IPS-18a (cell line): ENCODE data around the gene HIVEP3.

Experiments used
- H3K27ac ChIP-seq: one replicate; pipeline ENCODE4 v1.5.1; 2013; ENCODE audit warnings: low read length
- H3K27me3 ChIP-seq: one replicate; pipeline ENCODE4 v1.6.1; 2013; ENCODE audit warnings: mild to moderate bottlenecking, low read length; ENCODE audit not compliant: control insufficient read depth, insufficient read depth
- H3K36me3 ChIP-seq: one replicate; pipeline ENCODE4 v1.6.1; 2013; ENCODE audit warnings: low read depth, low read length; ENCODE audit not compliant: control insufficient read depth
- H3K4me1 ChIP-seq: one replicate; pipeline ENCODE4 v1.6.1; 2013; ENCODE audit warnings: low read depth, low read length; ENCODE audit not compliant: control insufficient read depth
- H3K4me3 ChIP-seq: one replicate; pipeline ENCODE4 v1.5.1; 2013; ENCODE audit warnings: low read length
- H3K9ac ChIP-seq: one replicate; pipeline ENCODE4 v1.6.1; 2013; ENCODE audit warnings: mild to moderate bottlenecking, low read length, moderate library complexity
- H3K9me3 ChIP-seq: one replicate; pipeline ENCODE4 v1.6.1; 2013; ENCODE audit warnings: low read depth, low read length; ENCODE audit not compliant: control insufficient read depth

HIVEP3 gene

GRCh38 chr1:41689558-41689981 is 229.2 kb downstream of the HIVEP3 start:
- Histone ChIP-seq H3K9ac (no peak overlapping the region), H3K4me3 (no peak overlapping the region), H3K4me1 (no peaks in the 10 kb centered on the region), H3K9me3 (no peaks in the 10 kb centered on the region), H3K27me3 (no peaks in the 10 kb centered on the region), H3K27ac (no peak overlapping the region), H3K36me3 (no peaks in the 10 kb centered on the region)

- H3K4me3 ChIP-seq: no peak overlapping the region
- no peaks in the 10 kb centered on the region for H3K36me3 ChIP-seq
- H3K9me3 ChIP-seq: no peaks in the 10 kb centered on the region
- H3K27me3 ChIP-seq: no peaks in the 10 kb centered on the region
- no peaks in the 10 kb centered on the region for H3K4me1 ChIP-seq
- H3K9ac ChIP-seq: no peak overlapping the region
- H3K27ac ChIP-seq: no peak overlapping the region
These were observed 229.6 kb downstream of the HIVEP3 start for GRCh38 chr1:41689139-41689538.

GRCh38 chr1:41687007-41687406 is 231.7 kb downstream of the HIVEP3 start:
- Histone ChIP-seq H3K4me3 (no peak overlapping the region), H3K4me1 (no peaks in the 10 kb centered on the region), H3K36me3 (no peaks in the 10 kb centered on the region), H3K9me3 (no peaks in the 10 kb centered on the region), H3K27ac (no peak overlapping the region), H3K27me3 (no peaks in the 10 kb centered on the region), H3K9ac (no peak overlapping the region)

- Histone ChIP-seq H3K4me3 (no peak overlapping the region), H3K27me3 (no peaks in the 10 kb centered on the region), H3K9me3 (no peaks in the 10 kb centered on the region), H3K36me3 (no peaks in the 10 kb centered on the region), H3K4me1 (no peaks in the 10 kb centered on the region), H3K9ac (no peak overlapping the region), H3K27ac (no peak overlapping the region)
These were observed 234.8 kb downstream of the HIVEP3 start for GRCh38 chr1:41683681-41684500.

GRCh38 chr1:41682845-41683625 is 235.7 kb downstream of the HIVEP3 start:
- Histone ChIP-seq H3K9ac (no peak overlapping the region), H3K27ac (no peak overlapping the region), H3K9me3 (no peaks in the 10 kb centered on the region), H3K27me3 (no peaks in the 10 kb centered on the region), H3K4me3 (no peak overlapping the region), H3K4me1 (no peaks in the 10 kb centered on the region), H3K36me3 (no peaks in the 10 kb centered on the region)

- Histone ChIP-seq H3K4me3 (no peak overlapping the region), H3K9me3 (no peaks in the 10 kb centered on the region), H3K36me3 (no peaks in the 10 kb centered on the region), H3K27ac (no peak overlapping the region), H3K27me3 (no peaks in the 10 kb centered on the region), H3K4me1 (no peaks in the 10 kb centered on the region), H3K9ac (no peak overlapping the region)
These were observed 236.6 kb downstream of the HIVEP3 start for GRCh38 chr1:41682149-41682548.

- H3K27ac ChIP-seq: no peak overlapping the region
- H3K4me3 ChIP-seq: no peak overlapping the region
- no peak overlapping the region for H3K9ac ChIP-seq
- H3K36me3 ChIP-seq: no peaks in the 10 kb centered on the region
- H3K9me3 ChIP-seq: no peaks in the 10 kb centered on the region
- no peaks in the 10 kb centered on the region for H3K4me1 ChIP-seq
- H3K27me3 ChIP-seq: no peaks in the 10 kb centered on the region
These were observed 237.2 kb downstream of the HIVEP3 start for GRCh38 chr1:41681331-41682098.

GRCh38 chr1:41679994-41680393 is 238.7 kb downstream of the HIVEP3 start:
- Histone ChIP-seq H3K27ac (no peak overlapping the region), H3K4me1 (no peaks in the 10 kb centered on the region), H3K27me3 (no peaks in the 10 kb centered on the region), H3K9ac (no peak overlapping the region), H3K9me3 (no peaks in the 10 kb centered on the region), H3K36me3 (no peaks in the 10 kb centered on the region), H3K4me3 (no peak overlapping the region)

- no peak overlapping the region for H3K27ac ChIP-seq
These were observed 239.2 kb downstream of the HIVEP3 start for GRCh38 chr1:41679531-41679930.

GRCh38 chr1:41678111-41678878 is 240.4 kb downstream of the HIVEP3 start:
- Histone ChIP-seq H3K4me1 (no peaks in the 10 kb centered on the region), H3K9me3 (no peaks in the 10 kb centered on the region), H3K4me3 (no peak overlapping the region), H3K9ac (no peak overlapping the region), H3K27me3 (no peaks in the 10 kb centered on the region), H3K36me3 (no peaks in the 10 kb centered on the region), H3K27ac (no peak overlapping the region)

More at GRCh38 chr1:41679531-41679930, 239.2 kb downstream of the HIVEP3 start:
- Histone ChIP-seq H3K4me1 (no peaks in the 10 kb centered on the region), H3K27me3 (no peaks in the 10 kb centered on the region), H3K9me3 (no peaks in the 10 kb centered on the region), H3K36me3 (no peaks in the 10 kb centered on the region), H3K4me3 (no peak overlapping the region), H3K9ac (no peak overlapping the region)

- H3K36me3 ChIP-seq: no peaks in the 10 kb centered on the region
- H3K9me3 ChIP-seq: no peaks in the 10 kb centered on the region
- no peak overlapping the region for H3K27ac ChIP-seq
- no peak overlapping the region for H3K4me3 ChIP-seq
- no peak overlapping the region for H3K9ac ChIP-seq
- no peaks in the 10 kb centered on the region for H3K27me3 ChIP-seq
- no peaks in the 10 kb centered on the region for H3K4me1 ChIP-seq
These were observed 241.1 kb downstream of the HIVEP3 start for GRCh38 chr1:41677620-41678019.
